Measurements from ENCODE around the gene MYH10. TPM values are rescaled to one million over a fixed set of nuclear protein-coding genes. Genes with fewer than 3 reads are reported as not detected.

Gene MYH10
- polyA plus RNA-seq, 6 donors from 2014 or later = 0.35 to 5.0 (median 1.9) TPM; not detected in 1

Other genes starting within 250 kb of the MYH10 start
- 1,000 to 10,000 TPM; 1,225 to 2,056 (median 1,703) TPM for gene RPL26, start 247.5 kb downstream of the MYH10 start, polyA plus RNA-seq (ENCODE audit: low read depth in 6 of 6)
- under 1 TPM in 3 of 6 donors, not detected in 3; 0.13 to 0.35 (median 0.23) TPM for gene RNF222, start 232.9 kb downstream of the MYH10 start, polyA plus RNA-seq (ENCODE audit: low read depth in 6 of 6)
- 10 to 100 TPM; 38.4 to 54.9 (median 44.6) TPM for gene NDEL1, start 194.8 kb downstream of the MYH10 start, polyA plus RNA-seq (ENCODE audit: low read depth in 6 of 6)
- gene CCDC42, start 114.1 kb upstream of the MYH10 start, polyA plus RNA-seq (ENCODE audit: low read depth in 6 of 6) = under 1 TPM in 1 of 6 donors, not detected in 5; 0.34 TPM
- not detected for gene SPDYE4, start 127.8 kb upstream of the MYH10 start, polyA plus RNA-seq (ENCODE audit: low read depth in 6 of 6)
- not detected for gene MFSD6L, start 168.6 kb upstream of the MYH10 start, polyA plus RNA-seq (ENCODE audit: low read depth in 6 of 6)
- under 1 TPM in 2 of 6 donors, not detected in 4; 0.18 to 0.30 TPM for gene PIK3R6, start 236.9 kb upstream of the MYH10 start, polyA plus RNA-seq (ENCODE audit: low read depth in 6 of 6)